ENCODE results near the gene CCDC85C. TPM values are rescaled to one million over a fixed set of nuclear protein-coding genes. Genes with fewer than 3 reads are reported as not detected.

Gene CCDC85C
- total RNA-seq, 1 experiment from 2014 or later, result 33.2 TPM

- no peak overlapping the region for H3K4me2 ChIP-seq (ENCODE audit: insufficient read depth, insufficient read length, low read length)
- no peak overlapping the region for H4K91ac ChIP-seq (ENCODE audit: insufficient read length, low read depth, low read length)
- no peak overlapping the region for H3K18ac ChIP-seq (ENCODE audit: insufficient read length, low read depth, low read length)
- H3K9ac ChIP-seq (ENCODE audit: extremely low read depth, insufficient read length, low read length), result no peak overlapping the region
- H3K4ac ChIP-seq (ENCODE audit: low read depth, low read length), result no peak overlapping the region
- no peaks in the 10 kb centered on the region for H3K23me2 ChIP-seq (ENCODE audit: insufficient read length, low read depth, low read length, poor library complexity, severe bottlenecking)
- DNase-seq, result no peak
- no peak overlapping the region for H2BK5ac ChIP-seq (ENCODE audit: insufficient read length, low read length)
- H4K8ac ChIP-seq (replicated peaks; ENCODE audit: insufficient read length, low read depth, low read length), result no peak overlapping the region
- no peak overlapping the region for H3K23ac ChIP-seq (ENCODE audit: insufficient read length, low read depth, low read length)
- TF ChIP-seq CTCF (conservative IDR thresholded peaks at IDR 0.05), result no peak
- Mint-ChIP-seq H3K9me3 (no peaks in the 10 kb centered on the region), H3K4me3 (no peak overlapping the region), H3K36me3 (ENCODE audit: insufficient read depth in 1 of 3, low read depth in 3 of 3) (peaks cover 0 to 6% (median 0%) of the 10 kb centered on the region in 3 experiments; a peak in 2 of 7 replicates), H3K4me1 (peaks cover 21 to 39% of the 10 kb centered on the region in 2 experiments), H3K27ac (peak overlapping the region in 1 of 3 experiments; percentile 76; a peak in 1 of 7 replicates), H3K27me3 (ENCODE audit: low read depth) (no peaks in the 10 kb centered on the region; the same call in 1 of the 2 replicates)
- H3K27me3 ChIP-seq (ENCODE audit: insufficient read depth, low read length), result no peaks in the 10 kb centered on the region
- peaks cover 2% of the 10 kb centered on the region; the same call in 1 of the 2 replicates for H3K79me2 ChIP-seq (ENCODE audit: insufficient read depth, low read length)
- H3K4me1 ChIP-seq (ENCODE audit: insufficient read depth, low read length), result no peaks in the 10 kb centered on the region; the same call in 1 of the 2 replicates
- no peak overlapping the region for H2AK5ac ChIP-seq (ENCODE audit: insufficient read length, low read length)
- no peaks in the 10 kb centered on the region for H3K79me1 ChIP-seq (ENCODE audit: insufficient read depth, low read depth, low read length, poor library complexity, severe bottlenecking)
- no peaks in the 10 kb centered on the region for H3K9me3 ChIP-seq (ENCODE audit: control insufficient read depth, low read depth, low read length)
- H3T11ph ChIP-seq (ENCODE audit: low read length), result no peak overlapping the region
- no peak overlapping the region for H2AFZ ChIP-seq (ENCODE audit: low read length)
- no peak overlapping the region for H4K5ac ChIP-seq (ENCODE audit: insufficient read length, low read depth, low read length)
- H2BK12ac ChIP-seq (ENCODE audit: insufficient read length, low read depth, low read length), result no peak overlapping the region
- peaks cover 3% of the 10 kb centered on the region for H4K20me1 ChIP-seq (ENCODE audit: control insufficient read depth, insufficient read depth, insufficient read length)
- no peak overlapping the region for H3K56ac ChIP-seq (ENCODE audit: insufficient read length, low read depth, low read length)
- H2BK20ac ChIP-seq (ENCODE audit: low read depth, low read length, poor library complexity, severe bottlenecking), result no peak overlapping the region
- H3K27ac ChIP-seq (ENCODE audit: insufficient read length, low read depth, low read length), result no peak overlapping the region
- WGBS (ENCODE audit: extremely low coverage, insufficient read length, low lambda C conversion rate), result no CpG with 5 or more reads among the region's 11 CpGs
- no peak overlapping the region for H2BK120ac ChIP-seq (ENCODE audit: low read depth, low read length, poor library complexity, severe bottlenecking)
- no peak overlapping the region for H2BK15ac ChIP-seq (ENCODE audit: low read depth, low read length)
- no peak overlapping the region for H3K14ac ChIP-seq (ENCODE audit: insufficient read depth, low read length)
Observed at GRCh38 chr14:99581938-99582337, 22.1 kb downstream of the CCDC85C start.
